Neural progenitor cell (in vitro differentiated cells): Measurements from ENCODE around the gene FAM20C. TPM values are rescaled to one million over a fixed set of nuclear protein-coding genes. Genes with fewer than 3 reads are reported as not detected.
"Not testable (repeated sequence)": the region's sequence is repeated elsewhere in the genome, so short reads cannot be mapped to it uniquely, and the experiment has no call there.

Experiments
- DNase-seq: peaks from one replicate; pipeline ENCODE4 v3.0.0-alpha.2; 2016; ENCODE audit warnings: low spot score
- H2AFZ ChIP-seq: fragments of 200-600 bp; sonication (generic); replicated peaks from 2 replicates; pipeline ENCODE4 v1.6.1; 2016; ENCODE audit warnings: antibody characterized with exemption
- H3F3A ChIP-seq: fragments of 200-600 bp; sonication (generic); 2 replicates; pipeline ENCODE4 v1.6.1; 2016; ENCODE audit warnings: antibody characterized with exemption, low read depth
- H3K27ac ChIP-seq: fragments of 200-600 bp; sonication (generic); 2 replicates; pipeline ENCODE4 v1.5.1; 2016; ENCODE audit warnings: mild to moderate bottlenecking
- H3K27me3 ChIP-seq: fragments of 200-600 bp; sonication (generic); 2 replicates; pipeline ENCODE4 v1.6.1; 2016; ENCODE audit warnings: mild to moderate bottlenecking, moderate library complexity
- H3K36me3 ChIP-seq: fragments of 200-600 bp; sonication (generic); 2 replicates; pipeline ENCODE4 v1.5.1; 2016
- H3K4me1 ChIP-seq: fragments of 200-600 bp; sonication (generic); 2 replicates; pipeline ENCODE4 v1.6.1; 2016; ENCODE audit warnings: mixed run types
- H3K4me2 ChIP-seq: fragments of 200-600 bp; sonication (generic); 2 replicates; pipeline ENCODE4 v1.6.1; 2016
- H3K4me3 ChIP-seq: fragments of 200-600 bp; sonication (generic); 2 replicates; pipeline ENCODE4 v1.5.1; 2016
- H3K79me2 ChIP-seq: fragments of 200-600 bp; sonication (generic); 2 replicates; pipeline ENCODE4 v1.6.1; 2016; ENCODE audit warnings: low read depth
- H3K9ac ChIP-seq: fragments of 200-600 bp; sonication (generic); 2 replicates; pipeline ENCODE4 v1.6.1; 2016
- H3K9me3 ChIP-seq: fragments of 200-600 bp; sonication (generic); 2 replicates; pipeline ENCODE4 v1.5.1; 2016; ENCODE audit warnings: low read depth
- H4K20me1 ChIP-seq: fragments of 200-600 bp; sonication (generic); 2 replicates; pipeline ENCODE4 v1.6.1; 2016; ENCODE audit warnings: low read depth
- H3K27ac Mint-ChIP-seq: 3 replicates; pipeline ENCODE4 v1.8.0; 2021; ENCODE audit warnings: mixed read lengths
- H3K27me3 Mint-ChIP-seq: 2 replicates; pipeline ENCODE4 v1.8.0; 2022; ENCODE audit warnings: low read depth, mild to moderate bottlenecking, inconsistent platforms, moderate library complexity, mixed read lengths; ENCODE audit not compliant: insufficient read depth
- H3K36me3 Mint-ChIP-seq: 3 replicates; pipeline ENCODE4 v1.8.0; 2021; ENCODE audit warnings: mixed read lengths
- H3K4me1 Mint-ChIP-seq: 3 replicates; pipeline ENCODE4 v1.8.0; 2021; ENCODE audit warnings: mixed read lengths
- H3K4me3 Mint-ChIP-seq: 3 replicates; pipeline ENCODE4 v1.8.0; 2021; ENCODE audit warnings: mild to moderate bottlenecking, moderate library complexity, mixed read lengths
- H3K9me3 Mint-ChIP-seq: 3 replicates; pipeline ENCODE4 v1.8.0; 2020; ENCODE audit warnings: mixed read lengths
- EZH2 ChIP-seq: fragments of 200-600 bp; sonication (generic); IDR thresholded peaks from 2 replicates; pipeline ENCODE4 v1.6.1; 2017; ENCODE audit warnings: antibody characterized with exemption, mild to moderate bottlenecking, moderate library complexity
- EZH2phosphoT487 ChIP-seq: fragments of 200-600 bp; sonication (generic); IDR thresholded peaks from 2 replicates; pipeline ENCODE4 v1.6.1; 2017; ENCODE audit warnings: antibody characterized with exemption
- total RNA-seq: library from RNA; depleted of rRNA; stranded (reverse); fragments of >200 nt; gene quantifications from 2 replicates; pipeline ENCODE4 v1.2.3, GENCODE V29; 2015; ENCODE audit warnings: low replicate concordance
- TF ChIP-seq, protein P1 (sequence below): fragments of 200-600 bp; sonication (generic); IDR thresholded peaks from 2 replicates; pipeline ENCODE4 v1.5.1; 2017; ENCODE audit warnings: antibody characterized with exemption, mild to moderate bottlenecking

FAM20C gene
- total RNA-seq, 1 donor from 2014 or later: 3.8 TPM

DNA sequence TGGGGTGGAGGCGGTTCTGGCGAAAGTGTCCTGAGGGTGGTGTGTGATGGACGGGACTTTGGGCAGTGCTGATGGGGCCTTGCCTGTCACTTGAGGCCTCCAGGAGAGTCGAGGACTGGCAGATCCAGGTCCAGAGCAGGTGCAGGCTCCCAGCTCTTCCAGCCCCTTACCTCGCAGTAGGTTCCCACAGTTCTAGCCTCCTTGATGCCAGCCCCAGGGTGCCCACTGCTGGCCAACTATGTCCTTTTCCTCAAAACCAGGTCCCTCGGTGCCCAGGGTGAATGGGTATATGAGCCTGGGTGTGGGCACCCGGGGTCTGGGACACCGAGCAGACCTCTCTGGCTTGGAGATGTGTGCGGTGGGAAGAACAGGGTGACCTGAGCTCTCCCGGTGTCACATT is 8.3 kb downstream of the FAM20C start:
- TF ChIP-seq, protein P1, sequence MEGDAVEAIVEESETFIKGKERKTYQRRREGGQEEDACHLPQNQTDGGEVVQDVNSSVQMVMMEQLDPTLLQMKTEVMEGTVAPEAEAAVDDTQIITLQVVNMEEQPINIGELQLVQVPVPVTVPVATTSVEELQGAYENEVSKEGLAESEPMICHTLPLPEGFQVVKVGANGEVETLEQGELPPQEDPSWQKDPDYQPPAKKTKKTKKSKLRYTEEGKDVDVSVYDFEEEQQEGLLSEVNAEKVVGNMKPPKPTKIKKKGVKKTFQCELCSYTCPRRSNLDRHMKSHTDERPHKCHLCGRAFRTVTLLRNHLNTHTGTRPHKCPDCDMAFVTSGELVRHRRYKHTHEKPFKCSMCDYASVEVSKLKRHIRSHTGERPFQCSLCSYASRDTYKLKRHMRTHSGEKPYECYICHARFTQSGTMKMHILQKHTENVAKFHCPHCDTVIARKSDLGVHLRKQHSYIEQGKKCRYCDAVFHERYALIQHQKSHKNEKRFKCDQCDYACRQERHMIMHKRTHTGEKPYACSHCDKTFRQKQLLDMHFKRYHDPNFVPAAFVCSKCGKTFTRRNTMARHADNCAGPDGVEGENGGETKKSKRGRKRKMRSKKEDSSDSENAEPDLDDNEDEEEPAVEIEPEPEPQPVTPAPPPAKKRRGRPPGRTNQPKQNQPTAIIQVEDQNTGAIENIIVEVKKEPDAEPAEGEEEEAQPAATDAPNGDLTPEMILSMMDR: peak; percentile 22
- TF ChIP-seq EZH2: no peak
- Histone ChIP-seq H3K4me1 (peaks cover 11% of the 10 kb centered on the region), H3K27me3 (no peaks in the 10 kb centered on the region), H2AFZ (no peak overlapping the region), H3K27ac (no peak overlapping the region), H3K9ac (no peak overlapping the region), H3K9me3 (no peaks in the 10 kb centered on the region), H3K79me2 (no peaks in the 10 kb centered on the region), H3F3A (no peaks in the 10 kb centered on the region), H3K4me2 (no peak overlapping the region), H3K4me3 (no peak overlapping the region), H3K36me3 (no peaks in the 10 kb centered on the region), H4K20me1 (no peaks in the 10 kb centered on the region)
- H3K4me3 Mint-ChIP-seq: peak overlapping the region; percentile 21
- no peak overlapping the region for H3K27ac Mint-ChIP-seq
- H3K9me3 Mint-ChIP-seq: peaks cover 2% of the 10 kb centered on the region
- H3K4me1 Mint-ChIP-seq: peaks cover 17% of the 10 kb centered on the region
- peaks cover 7% of the 10 kb centered on the region for H3K27me3 Mint-ChIP-seq
- DNase-seq: no peak
- H3K36me3 Mint-ChIP-seq: peaks cover 26% of the 10 kb centered on the region

DNA sequence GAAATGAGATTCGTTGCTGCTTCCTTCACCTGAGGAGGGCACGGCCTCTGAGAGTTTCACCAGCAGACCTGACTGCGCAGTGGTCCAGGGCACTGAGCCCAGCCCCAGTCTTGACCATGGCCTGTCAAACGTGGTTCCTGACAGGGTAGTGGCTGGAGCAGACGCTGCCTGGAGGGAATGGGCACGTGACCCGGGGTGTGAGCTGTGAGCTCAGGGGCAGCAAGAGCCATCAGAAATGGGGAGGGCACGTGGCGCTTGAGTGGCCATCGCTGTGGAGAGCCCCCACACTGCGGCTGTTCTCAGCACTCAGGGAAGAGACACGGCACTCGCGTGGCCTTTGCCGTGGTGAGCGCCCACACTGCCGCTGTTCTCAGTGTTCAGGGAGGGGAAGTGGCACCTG is 12.0 kb downstream of the FAM20C start:
- peaks cover 9% of the 10 kb centered on the region for H3K27me3 Mint-ChIP-seq
- H3K27ac Mint-ChIP-seq: no peak overlapping the region

DNA sequence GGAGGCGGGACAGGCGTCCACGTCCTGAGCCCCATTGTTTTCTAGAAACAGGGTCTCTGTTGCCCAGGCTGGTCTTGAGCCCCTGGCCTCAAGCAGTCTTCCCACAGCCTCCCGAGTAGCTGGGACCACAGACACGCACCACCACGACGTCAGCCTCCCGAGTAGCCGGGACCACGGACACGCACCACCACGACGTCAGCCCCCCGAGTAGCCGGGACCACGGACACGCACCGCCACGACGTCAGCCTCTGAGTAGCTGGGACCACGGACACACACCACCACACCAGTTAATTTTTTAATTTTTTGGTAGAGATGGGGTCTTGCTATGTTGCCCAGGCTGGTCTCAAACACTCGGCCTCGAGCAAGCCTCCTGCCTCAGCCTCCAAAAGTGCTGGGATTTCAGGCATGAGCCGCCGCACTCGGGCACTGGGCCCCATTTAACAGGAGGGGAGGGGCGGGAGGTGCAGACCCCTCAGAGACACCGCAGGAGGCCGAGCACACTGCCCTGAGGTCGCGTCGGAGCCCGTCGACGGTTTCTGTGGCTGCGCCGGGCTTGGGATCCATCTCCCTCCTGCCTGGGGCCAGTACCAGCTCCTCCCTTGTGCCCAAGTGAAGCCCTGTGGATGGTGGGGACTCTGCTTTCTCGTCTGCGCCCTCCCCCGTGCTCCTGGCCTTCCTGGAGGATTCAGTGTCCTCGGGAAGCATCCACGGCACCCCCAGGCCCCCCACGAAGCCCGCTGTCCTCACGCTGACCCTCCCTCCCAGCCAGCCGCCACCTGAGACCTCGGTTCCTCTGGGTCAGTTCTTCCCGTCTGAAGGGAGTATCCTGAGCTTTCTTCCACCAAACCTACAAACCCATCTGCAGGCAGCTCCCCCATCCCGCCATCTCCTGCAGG is 13.0 kb downstream of the FAM20C start:
- DNase-seq: no peak
- H3K79me2 ChIP-seq: no peaks in the 10 kb centered on the region
- H3K9ac ChIP-seq: no peak overlapping the region
- peaks cover 5% of the 10 kb centered on the region for H3K9me3 Mint-ChIP-seq
- no peak overlapping the region for H2AFZ ChIP-seq
- H3K4me2 ChIP-seq: no peak overlapping the region
- H3K4me1 Mint-ChIP-seq: no peaks in the 10 kb centered on the region
- no peak overlapping the region for H3K27ac ChIP-seq
- no peaks in the 10 kb centered on the region for H3F3A ChIP-seq
- H3K27ac Mint-ChIP-seq: no peak overlapping the region
- H3K4me3 ChIP-seq: no peak overlapping the region
- no peaks in the 10 kb centered on the region for H4K20me1 ChIP-seq
- no peaks in the 10 kb centered on the region for H3K9me3 ChIP-seq
- TF ChIP-seq EZH2 (no peak), EZH2phosphoT487 (no peak)
- TF ChIP-seq, protein P1: no peak
- peaks cover 13% of the 10 kb centered on the region for H3K36me3 Mint-ChIP-seq
- no peak overlapping the region for H3K4me3 Mint-ChIP-seq
- H3K27me3 Mint-ChIP-seq: peaks cover 9% of the 10 kb centered on the region
- H3K36me3 ChIP-seq: no peaks in the 10 kb centered on the region
- no peaks in the 10 kb centered on the region for H3K27me3 ChIP-seq
- peaks cover under 1% of the 10 kb centered on the region for H3K4me1 ChIP-seq

More for the DNA sequence above, 12.0 kb downstream of the FAM20C start:
- peaks cover 5% of the 10 kb centered on the region for H3K9me3 Mint-ChIP-seq
- no peaks in the 10 kb centered on the region for H3K27me3 ChIP-seq
- H3K4me2 ChIP-seq: no peak overlapping the region
- peaks cover 6% of the 10 kb centered on the region for H3K4me1 Mint-ChIP-seq
- H4K20me1 ChIP-seq: no peaks in the 10 kb centered on the region
- no peak for DNase-seq
- H3K36me3 Mint-ChIP-seq: peaks cover 13% of the 10 kb centered on the region
- H3K27ac ChIP-seq: no peak overlapping the region
- no peak overlapping the region for H3K9ac ChIP-seq
- TF ChIP-seq EZH2phosphoT487 (no peak), EZH2 (no peak)
- TF ChIP-seq, protein P1: no peak
- H3K4me3 ChIP-seq: no peak overlapping the region
- H3K4me1 ChIP-seq: peaks cover 11% of the 10 kb centered on the region
- no peaks in the 10 kb centered on the region for H3F3A ChIP-seq
- H3K9me3 ChIP-seq: no peaks in the 10 kb centered on the region
- H2AFZ ChIP-seq: no peak overlapping the region
- no peaks in the 10 kb centered on the region for H3K79me2 ChIP-seq
- H3K4me3 Mint-ChIP-seq: no peak overlapping the region
- no peaks in the 10 kb centered on the region for H3K36me3 ChIP-seq

DNA sequence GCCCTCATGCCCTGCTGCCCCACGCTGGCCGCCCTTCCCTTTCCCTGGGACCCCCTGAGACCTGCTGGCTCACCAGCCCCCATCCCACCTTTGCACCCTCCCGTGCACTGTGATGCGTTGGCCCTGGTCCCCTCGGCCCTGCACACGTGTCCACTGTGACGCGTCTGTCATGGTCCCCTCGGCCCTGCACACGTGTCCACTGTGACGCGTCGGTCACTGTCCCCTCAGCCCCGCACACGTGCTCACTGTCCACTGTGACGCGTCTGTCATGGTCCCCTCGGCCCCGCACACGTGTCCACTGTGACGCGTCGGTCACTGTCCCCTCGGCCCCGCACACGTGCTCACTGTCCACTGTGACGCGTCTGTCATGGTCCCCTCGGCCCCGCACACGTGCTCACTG is 14.0 kb downstream of the FAM20C start:
- not testable (repeated sequence) for H3K4me3 ChIP-seq, H4K20me1 ChIP-seq, H3K9ac ChIP-seq, H3K4me1 ChIP-seq, DNase-seq, H3K27me3 ChIP-seq, H3K36me3 ChIP-seq, H3K27ac Mint-ChIP-seq, H3K4me1 Mint-ChIP-seq, H3K27ac ChIP-seq, H3K9me3 Mint-ChIP-seq, H3F3A ChIP-seq, H3K79me2 ChIP-seq, H3K9me3 ChIP-seq, H3K4me3 Mint-ChIP-seq, H2AFZ ChIP-seq, H3K27me3 Mint-ChIP-seq, H3K4me2 ChIP-seq
- H3K36me3 Mint-ChIP-seq: peaks cover 13% of the 10 kb centered on the region
